A549 (cell line): ENCODE results near the gene TOM1L1.

Experiments used
- CEBPB ChIP-seq, 2 experiments: fragments of >200 bp in 1 of 2; sonication (Bioruptor Twin) in 1 of 2; formaldehyde crosslinking in 1 of 2; IDR thresholded peaks; 2 replicates each; pipeline ENCODE4 v1.6.1; 2012 to 2016
- HES2 ChIP-seq: fragments of >200 bp; sonication (Bioruptor Twin); formaldehyde crosslinking; IDR thresholded peaks from 2 replicates; pipeline ENCODE4 v1.6.1; 2016
- JUN ChIP-seq, 2 experiments: fragments of >200 bp; sonication (Bioruptor Twin); formaldehyde crosslinking; IDR thresholded peaks; 2 replicates in 1 of 2; 3 replicates in 1 of 2; pipeline ENCODE4 v1.6.1; 2016 to 2017
- MYC ChIP-seq: IDR thresholded peaks from 2 replicates; pipeline ENCODE4 v1.6.1; 2012; ENCODE audit warnings: mild to moderate bottlenecking, inconsistent platforms, low read length, improper control_type of control experiment, borderline replicate concordance
- NPAS2 ChIP-seq: fragments of 250-450 bp; sonication (Bioruptor Pico); IDR thresholded peaks from 2 replicates; pipeline ENCODE4 v1.8.0; 2022; ENCODE audit warnings: mild to moderate bottlenecking, moderate library complexity, borderline replicate concordance
- PHF8 ChIP-seq: fragments of 200-600 bp; sonication (generic); IDR thresholded peaks from 2 replicates; pipeline ENCODE4 v1.6.1; 2016; ENCODE audit warnings: low read depth, mild to moderate bottlenecking, antibody characterized with exemption, moderate library complexity, borderline replicate concordance
- RAD21 ChIP-seq, 2 experiments: fragments of >200 bp in 1 of 2; sonication (Bioruptor Twin) in 1 of 2; formaldehyde crosslinking in 1 of 2; IDR thresholded peaks in 1 of 2; conservative IDR thresholded peaks in 1 of 2; 2 replicates in 1 of 2; 3 replicates in 1 of 2; pipeline ENCODE4 v1.6.1; 2012 to 2018; ENCODE audit warnings: inconsistent platforms in 1 of 2
- RNF2 ChIP-seq: fragments of 200-600 bp; sonication (generic); IDR thresholded peaks from 2 replicates; pipeline ENCODE4 v1.6.1; 2016; ENCODE audit warnings: low read depth, mild to moderate bottlenecking, antibody characterized with exemption, moderate library complexity, borderline replicate concordance
- TP53 ChIP-seq: fragments of 250-450 bp; sonication (Bioruptor Pico); IDR thresholded peaks from 2 replicates; pipeline ENCODE4 v1.5.0; 2021; ENCODE audit warnings: mild to moderate bottlenecking, moderate library complexity
- USF2 ChIP-seq: fragments of 450-650 bp; IDR thresholded peaks from 2 replicates; pipeline ENCODE4 v1.6.1; 2014; ENCODE audit warnings: antibody characterized with exemption
- TF ChIP-seq, protein P1 (sequence below): fragments of >200 bp; sonication (Bioruptor Twin); formaldehyde crosslinking; IDR thresholded peaks from 3 replicates; pipeline ENCODE4 v1.5.1; 2016

DNA sequence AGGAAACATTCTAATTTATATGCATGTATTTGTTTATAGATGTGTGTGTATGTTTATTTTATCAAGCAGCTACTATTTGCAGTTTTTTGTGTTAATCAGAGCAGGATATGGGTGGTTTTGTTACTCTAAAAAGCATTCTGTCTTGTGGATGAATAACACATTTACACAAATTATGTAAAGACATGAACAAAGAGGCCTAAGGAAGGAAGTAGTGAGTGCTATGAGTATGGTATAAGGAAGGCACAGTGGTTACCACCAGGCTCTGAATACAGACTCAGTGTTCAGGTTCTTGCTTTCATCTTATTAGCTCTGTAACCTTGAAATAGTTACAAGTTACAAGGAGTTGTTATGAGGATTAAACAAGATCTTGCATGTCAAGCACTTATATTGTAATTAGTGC is 101.8 kb downstream of the TOM1L1 start:
- TF ChIP-seq, protein P1, sequence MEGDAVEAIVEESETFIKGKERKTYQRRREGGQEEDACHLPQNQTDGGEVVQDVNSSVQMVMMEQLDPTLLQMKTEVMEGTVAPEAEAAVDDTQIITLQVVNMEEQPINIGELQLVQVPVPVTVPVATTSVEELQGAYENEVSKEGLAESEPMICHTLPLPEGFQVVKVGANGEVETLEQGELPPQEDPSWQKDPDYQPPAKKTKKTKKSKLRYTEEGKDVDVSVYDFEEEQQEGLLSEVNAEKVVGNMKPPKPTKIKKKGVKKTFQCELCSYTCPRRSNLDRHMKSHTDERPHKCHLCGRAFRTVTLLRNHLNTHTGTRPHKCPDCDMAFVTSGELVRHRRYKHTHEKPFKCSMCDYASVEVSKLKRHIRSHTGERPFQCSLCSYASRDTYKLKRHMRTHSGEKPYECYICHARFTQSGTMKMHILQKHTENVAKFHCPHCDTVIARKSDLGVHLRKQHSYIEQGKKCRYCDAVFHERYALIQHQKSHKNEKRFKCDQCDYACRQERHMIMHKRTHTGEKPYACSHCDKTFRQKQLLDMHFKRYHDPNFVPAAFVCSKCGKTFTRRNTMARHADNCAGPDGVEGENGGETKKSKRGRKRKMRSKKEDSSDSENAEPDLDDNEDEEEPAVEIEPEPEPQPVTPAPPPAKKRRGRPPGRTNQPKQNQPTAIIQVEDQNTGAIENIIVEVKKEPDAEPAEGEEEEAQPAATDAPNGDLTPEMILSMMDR, result no peak
- TF ChIP-seq NPAS2 (CRISPR knock-in tag), result no peak
- no peak for TF ChIP-seq CEBPB (IDR thresholded peaks at IDR 0.05)
- no peak for TF ChIP-seq JUN (IDR thresholded peaks at IDR 0.05)
- TF ChIP-seq RAD21 (conservative IDR thresholded peaks at IDR 0.05 in 1 of 2, IDR thresholded peaks at IDR 0.05 in 1 of 2), result no peak
- no peak for TF ChIP-seq MYC
- no peak for TF ChIP-seq HES2
- TF ChIP-seq PHF8, result no peak
- no peak for TF ChIP-seq USF2
- no peak for TF ChIP-seq RNF2
- no peak for TF ChIP-seq TP53 (CRISPR knock-in tag)
